T-helper 9 cell (primary cell): ENCODE results near the gene EPG5.
"Not testable (repeated sequence)": the region's sequence is repeated elsewhere in the genome, so short reads cannot be mapped to it uniquely, and the experiment has no call there.

ENCODE experiments used
- DNase-seq: peaks from one replicate; pipeline ENCODE4 v3.0.0-alpha.2; 2020

Gene EPG5

GRCh38 chr18:45974088-45974536 lies 7.0 kb upstream of the EPG5 start:
- DNase-seq, result peak; percentile 53

- not testable (repeated sequence) for DNase-seq
Measured at GRCh38 chr18:45964913-45965312, 2.2 kb downstream of the EPG5 start.

GRCh38 chr18:45962866-45963265 lies 4.3 kb downstream of the EPG5 start:
- DNase-seq, result no peak

GRCh38 chr18:45962461-45962860 lies 4.7 kb downstream of the EPG5 start:
- DNase-seq, result peak; percentile 27

GRCh38 chr18:45959484-45959883 lies 7.6 kb downstream of the EPG5 start:
- DNase-seq, result not testable (repeated sequence)

- DNase-seq, result no peak
Measured at GRCh38 chr18:45958730-45959129, 8.4 kb downstream of the EPG5 start.

- no peak for DNase-seq
Measured at GRCh38 chr18:45958027-45958426, 9.1 kb downstream of the EPG5 start.

- DNase-seq, result no peak
Measured at GRCh38 chr18:45957100-45957499, 10.0 kb downstream of the EPG5 start.

- no peak for DNase-seq
Measured at GRCh38 chr18:45954070-45954934, 12.8 kb downstream of the EPG5 start.

- no peak for DNase-seq
Measured at GRCh38 chr18:45951016-45951714, 16.0 kb downstream of the EPG5 start.

GRCh38 chr18:45945669-45946068 lies 21.5 kb downstream of the EPG5 start:
- DNase-seq, result no peak

- no peak for DNase-seq
Measured at GRCh38 chr18:45940724-45941123, 26.4 kb downstream of the EPG5 start.

- no peak for DNase-seq
Measured at GRCh38 chr18:45939236-45939635, 27.9 kb downstream of the EPG5 start.

GRCh38 chr18:45938488-45938935 lies 28.6 kb downstream of the EPG5 start:
- no peak for DNase-seq

GRCh38 chr18:45935591-45936335 lies 31.4 kb downstream of the EPG5 start:
- DNase-seq, result no peak

GRCh38 chr18:45932708-45933107 lies 34.4 kb downstream of the EPG5 start:
- DNase-seq, result no peak

- DNase-seq, result no peak
Measured at GRCh38 chr18:45930963-45931362, 36.2 kb downstream of the EPG5 start.

GRCh38 chr18:45926691-45927090 lies 40.4 kb downstream of the EPG5 start:
- no peak for DNase-seq

- no peak for DNase-seq
Measured at GRCh38 chr18:45926085-45926484, 41.0 kb downstream of the EPG5 start.

- DNase-seq, result no peak
Measured at GRCh38 chr18:45923138-45923537, 44.0 kb downstream of the EPG5 start.

- no peak for DNase-seq
Measured at GRCh38 chr18:45920367-45920766, 46.8 kb downstream of the EPG5 start.

- DNase-seq, result no peak
Measured at GRCh38 chr18:45916302-45916701, 50.8 kb downstream of the EPG5 start.

GRCh38 chr18:45913276-45913675 lies 53.9 kb downstream of the EPG5 start:
- DNase-seq, result no peak
